Measurements from ENCODE around the gene MPEG1. TPM values are rescaled to one million over a fixed set of nuclear protein-coding genes. Genes with fewer than 3 reads are reported as not detected.

MPEG1 gene
- total RNA-seq, 4 donors from 2014 or later: 1.9 to 7.0 (median 2.6) TPM

DNA sequence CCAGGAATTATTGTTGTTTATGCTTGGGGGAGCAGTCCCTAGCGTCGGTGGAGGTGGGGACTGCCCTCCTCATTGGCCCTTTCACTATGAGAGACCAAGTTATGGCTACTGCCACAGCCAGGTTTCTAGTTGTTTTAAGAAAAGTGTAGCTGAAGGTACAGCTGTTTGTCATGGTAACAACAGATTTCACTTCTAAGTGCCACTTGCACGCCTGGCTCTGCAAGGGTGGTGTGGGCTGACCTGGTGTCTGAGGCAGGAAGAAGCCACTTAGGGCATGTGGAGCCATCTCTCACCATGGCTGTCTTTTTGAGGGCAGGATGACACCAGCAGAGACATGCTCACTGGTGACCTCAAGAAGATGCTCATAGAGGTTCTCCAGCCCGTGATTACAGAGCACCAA is 46.3 kb upstream of the MPEG1 start:
- Histone ChIP-seq H3K36me3 (no peaks in the 10 kb centered on the region), H3K9me3 (no peaks in the 10 kb centered on the region), H3K27ac (no peak overlapping the region), H3K4me1 (no peaks in the 10 kb centered on the region), H3K4me3 (no peak overlapping the region), H3K27me3 (no peaks in the 10 kb centered on the region)
- intact Hi-C loops (cut with DNase I; ENCODE audit: low total_unique reads) (no loop called here), in situ Hi-C loops (cut with MboI; ENCODE audit: low sequenced_read_pairs in 4 of 4) (no loop called here)
- ATAC-seq: no peak
- no peak for TF ChIP-seq POLR2A (IDR thresholded peaks at IDR 0.05)
- TF ChIP-seq, protein P1, sequence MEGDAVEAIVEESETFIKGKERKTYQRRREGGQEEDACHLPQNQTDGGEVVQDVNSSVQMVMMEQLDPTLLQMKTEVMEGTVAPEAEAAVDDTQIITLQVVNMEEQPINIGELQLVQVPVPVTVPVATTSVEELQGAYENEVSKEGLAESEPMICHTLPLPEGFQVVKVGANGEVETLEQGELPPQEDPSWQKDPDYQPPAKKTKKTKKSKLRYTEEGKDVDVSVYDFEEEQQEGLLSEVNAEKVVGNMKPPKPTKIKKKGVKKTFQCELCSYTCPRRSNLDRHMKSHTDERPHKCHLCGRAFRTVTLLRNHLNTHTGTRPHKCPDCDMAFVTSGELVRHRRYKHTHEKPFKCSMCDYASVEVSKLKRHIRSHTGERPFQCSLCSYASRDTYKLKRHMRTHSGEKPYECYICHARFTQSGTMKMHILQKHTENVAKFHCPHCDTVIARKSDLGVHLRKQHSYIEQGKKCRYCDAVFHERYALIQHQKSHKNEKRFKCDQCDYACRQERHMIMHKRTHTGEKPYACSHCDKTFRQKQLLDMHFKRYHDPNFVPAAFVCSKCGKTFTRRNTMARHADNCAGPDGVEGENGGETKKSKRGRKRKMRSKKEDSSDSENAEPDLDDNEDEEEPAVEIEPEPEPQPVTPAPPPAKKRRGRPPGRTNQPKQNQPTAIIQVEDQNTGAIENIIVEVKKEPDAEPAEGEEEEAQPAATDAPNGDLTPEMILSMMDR (IDR thresholded peaks at IDR 0.05 in 4 of 5, conservative IDR thresholded peaks at IDR 0.05 in 1 of 5): no peak
- no peak for DNase-seq

DNA sequence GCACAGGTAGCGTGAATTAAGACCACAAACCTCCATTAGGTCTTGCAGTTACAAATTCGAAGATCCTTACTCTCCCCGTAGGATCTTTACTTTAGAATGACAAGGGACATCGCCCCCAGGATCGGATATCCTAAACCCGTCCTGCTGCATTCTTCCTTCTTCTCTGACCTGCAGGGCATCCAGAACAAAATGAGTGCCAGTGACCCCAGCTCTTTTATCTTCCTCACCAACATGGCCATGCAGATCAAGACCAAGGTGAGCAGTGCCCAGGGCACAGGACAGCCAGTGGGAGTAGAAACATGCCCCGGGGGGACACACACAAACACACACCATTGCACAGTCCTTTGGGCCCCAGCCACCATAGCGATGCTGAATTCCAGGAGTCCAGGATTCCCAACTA is 42.6 kb upstream of the MPEG1 start:
- Histone ChIP-seq H3K27me3 (no peaks in the 10 kb centered on the region), H3K4me3 (no peak overlapping the region), H3K4me1 (no peaks in the 10 kb centered on the region), H3K27ac (no peak overlapping the region), H3K9me3 (no peaks in the 10 kb centered on the region), H3K36me3 (no peaks in the 10 kb centered on the region)
- TF ChIP-seq, protein P1 (IDR thresholded peaks at IDR 0.05 in 4 of 5, conservative IDR thresholded peaks at IDR 0.05 in 1 of 5): no peak
- TF ChIP-seq POLR2A (IDR thresholded peaks at IDR 0.05): no peak
- DNase-seq: no peak
- intact Hi-C loops (cut with DNase I; ENCODE audit: low total_unique reads): no loop called here
- ATAC-seq: no peak
- in situ Hi-C loops (cut with MboI; ENCODE audit: low sequenced_read_pairs in 4 of 4): no loop called here

DNA sequence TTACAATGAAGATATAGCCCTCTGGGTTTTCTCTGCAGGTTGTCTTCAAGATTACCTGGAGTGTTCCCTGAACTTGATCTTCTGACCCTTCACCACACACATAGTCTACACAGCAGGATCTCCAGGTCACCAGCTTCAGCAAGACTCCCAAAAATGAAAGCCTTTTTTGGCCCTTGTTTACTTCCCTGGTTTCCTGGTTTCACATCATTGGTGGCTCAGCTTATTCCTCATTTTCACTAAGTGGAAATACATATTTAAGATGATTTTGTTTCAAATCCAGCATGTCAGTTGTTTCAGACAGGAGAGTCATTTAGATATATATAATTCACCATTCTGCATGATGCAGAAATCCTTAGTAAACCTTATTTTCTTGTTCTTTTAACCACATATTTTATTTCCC is 41.6 kb upstream of the MPEG1 start:
- no peak for TF ChIP-seq POLR2A (IDR thresholded peaks at IDR 0.05)
- TF ChIP-seq, protein P1 (IDR thresholded peaks at IDR 0.05 in 4 of 5, conservative IDR thresholded peaks at IDR 0.05 in 1 of 5): no peak
- intact Hi-C loops (cut with DNase I; ENCODE audit: low total_unique reads): no loop called here
- no peak overlapping the region for H3K27ac ChIP-seq

DNA sequence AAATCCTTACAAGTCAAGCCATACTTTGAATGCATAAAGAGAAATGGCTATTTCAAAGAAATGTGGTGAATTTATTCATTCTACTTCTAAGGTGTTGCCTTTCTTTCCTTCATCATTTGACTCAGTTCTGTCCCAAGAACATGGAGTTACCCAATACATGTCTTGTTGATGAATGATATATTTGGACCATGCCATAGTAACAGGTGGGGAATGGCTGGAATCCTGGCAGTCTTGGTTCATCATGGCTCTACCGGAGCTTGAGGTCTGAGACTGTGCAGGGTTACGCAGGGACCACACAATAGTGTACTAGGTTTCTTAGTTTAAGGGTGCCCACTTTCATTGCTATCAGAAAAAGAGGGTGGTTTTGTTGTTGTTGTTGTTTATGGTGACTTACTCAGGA is 40.3 kb upstream of the MPEG1 start:
- TF ChIP-seq, protein P1 (IDR thresholded peaks at IDR 0.05 in 4 of 5, conservative IDR thresholded peaks at IDR 0.05 in 1 of 5): no peak
- TF ChIP-seq POLR2A (IDR thresholded peaks at IDR 0.05): no peak

More for the DNA sequence above, 41.6 kb upstream of the MPEG1 start:
- Histone ChIP-seq H3K36me3 (no peaks in the 10 kb centered on the region), H3K9me3 (no peaks in the 10 kb centered on the region), H3K4me1 (no peaks in the 10 kb centered on the region), H3K27me3 (no peaks in the 10 kb centered on the region), H3K4me3 (no peak overlapping the region)
- in situ Hi-C loops (cut with MboI; ENCODE audit: low sequenced_read_pairs in 4 of 4): no loop called here
- no peak for DNase-seq
- ATAC-seq: no peak

DNA sequence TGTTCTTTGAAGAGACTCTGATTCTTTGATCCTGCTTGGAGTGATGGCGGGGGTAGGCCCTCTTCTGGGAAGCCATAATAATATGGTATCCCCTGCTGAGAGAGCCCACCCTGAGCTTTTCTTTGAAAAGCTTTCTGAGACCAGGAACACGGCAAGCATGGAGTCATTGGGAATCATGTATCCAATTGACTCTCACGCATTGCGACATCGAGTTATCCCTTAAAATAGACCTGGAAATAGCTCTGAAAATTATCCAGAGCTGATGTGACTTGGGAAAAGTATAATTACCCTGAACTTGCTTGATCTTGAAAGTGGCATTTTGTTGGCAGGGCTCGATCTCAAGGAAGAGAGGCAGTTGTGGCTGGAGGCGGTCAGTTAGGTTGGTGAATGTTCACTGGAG is 36.8 kb upstream of the MPEG1 start:
- ATAC-seq (no peak), DNase-seq (no peak)
- Histone ChIP-seq H3K4me3 (no peak overlapping the region), H3K27ac (no peak overlapping the region), H3K4me1 (peaks cover 0 to 6% of the 10 kb centered on the region in 2 donors), H3K27me3 (no peaks in the 10 kb centered on the region), H3K9me3 (no peaks in the 10 kb centered on the region), H3K36me3 (no peaks in the 10 kb centered on the region)
- in situ Hi-C loops (cut with MboI; ENCODE audit: low sequenced_read_pairs in 4 of 4): no loop called here
- TF ChIP-seq POLR2A (IDR thresholded peaks at IDR 0.05): no peak
- TF ChIP-seq, protein P1 (IDR thresholded peaks at IDR 0.05 in 4 of 5, conservative IDR thresholded peaks at IDR 0.05 in 1 of 5): no peak
- intact Hi-C loops (cut with DNase I; ENCODE audit: low total_unique reads): no loop called here

More for the DNA sequence above, 40.3 kb upstream of the MPEG1 start:
- H3K9me3 ChIP-seq: no peaks in the 10 kb centered on the region
- intact Hi-C loops (cut with DNase I; ENCODE audit: low total_unique reads): no loop called here
- no peaks in the 10 kb centered on the region for H3K4me1 ChIP-seq
- no peak for ATAC-seq
- H3K27me3 ChIP-seq: no peaks in the 10 kb centered on the region
- no peak overlapping the region for H3K4me3 ChIP-seq
- DNase-seq: no peak
- no peak overlapping the region for H3K27ac ChIP-seq
- in situ Hi-C loops (cut with MboI; ENCODE audit: low sequenced_read_pairs in 4 of 4): no loop called here
- no peaks in the 10 kb centered on the region for H3K36me3 ChIP-seq
